Transverse colon (tissue), 4 donors: ENCODE results near the gene ZNF571. TPM values are rescaled to one million over a fixed set of nuclear protein-coding genes. Genes with fewer than 3 reads are reported as not detected.

Source experiments
- DNase-seq: peaks from one replicate; pipeline ENCODE4 v3.0.0-alpha.2; 2019
- H3K27ac ChIP-seq, 4 donors: fragments of 200-600 bp; sonication (generic); 2 replicates each; pipeline ENCODE4 v1.5.1; 2016 to 2018; ENCODE audit warnings: inconsistent platforms in 4 of 4
- H3K27me3 ChIP-seq: fragments of 200-600 bp; sonication (generic); 2 replicates; pipeline ENCODE4 v1.5.1; 2017; ENCODE audit warnings: inconsistent platforms
- H3K36me3 ChIP-seq, 4 donors: fragments of 200-600 bp; sonication (generic); 2 replicates each; pipeline ENCODE4 v1.5.1; 2017 to 2019; ENCODE audit warnings: inconsistent platforms in 4 of 4
- H3K4me1 ChIP-seq, 4 donors: fragments of 200-600 bp; sonication (generic); 2 replicates each; pipeline ENCODE4 v1.5.1; 2017 to 2020; ENCODE audit warnings: inconsistent platforms in 4 of 4
- H3K4me3 ChIP-seq, 4 donors: fragments of 200-600 bp; sonication (generic); 1 replicate in 1 of 4; 2 replicates in 3 of 4; pipeline versions ENCODE4 v1.5.1 to v1.6.1; 2017 to 2019; ENCODE audit warnings: inconsistent platforms in 4 of 4
- H3K9me3 ChIP-seq, 2 donors: fragments of 200-600 bp; sonication (generic); 2 replicates each; pipeline ENCODE4 v1.5.1; 2017 to 2019; ENCODE audit warnings: inconsistent platforms in 2 of 2
- CTCF ChIP-seq, 5 experiments: fragments of 200-600 bp in 3 of 5; fragments of 450-650 bp in 2 of 5; sonication (generic) in 3 of 5; IDR thresholded peaks; 1 replicate in 2 of 5; 2 replicates in 3 of 5; pipeline ENCODE4 v1.5.1; 2016 to 2017; ENCODE audit warnings: antibody characterized with exemption in 5 of 5, inconsistent platforms in 3 of 5, mild to moderate bottlenecking in 2 of 5, moderate library complexity in 1 of 5
- EP300 ChIP-seq: sonication (generic); formaldehyde crosslinking; IDR thresholded peaks from one replicate; pipeline ENCODE4 v1.6.1; 2017; ENCODE audit warnings: antibody characterized with exemption, low read depth
- POLR2A ChIP-seq: fragments of 450-650 bp; IDR thresholded peaks from one replicate; pipeline ENCODE4 v1.6.1; 2016; ENCODE audit warnings: antibody characterized with exemption, mild to moderate bottlenecking, moderate library complexity
- POLR2AphosphoS5 ChIP-seq, 3 donors: sonication (generic); formaldehyde crosslinking; IDR thresholded peaks; one replicate each; pipeline ENCODE4 v1.6.1; 2016; ENCODE audit warnings: antibody characterized with exemption in 3 of 3
- WGBS, 2 donors: methylation state at CpG; one replicate each; pipeline ENCODE4 v1.1.5; 2018; ENCODE audit warnings: low coverage in 1 of 2; 5-methylcytosine and 5-hydroxymethylcytosine counted together
- in situ Hi-C, 4 donors: fragments of 200-750 bp; cut with MboI; loops; one replicate each; pipeline versions ENCODE4 v1.15.0 to v1.15.1; 2017; ENCODE audit warnings: low sequenced_read_pairs in 3 of 4, low pct_ligation_motif_present in 1 of 4, low pct_unique_long_range_greater_than_20kb in 1 of 4
- intact Hi-C: fragments of 100-400 bp; cut with DNase I; formaldehyde crosslinking; loops from one replicate; pipeline ENCODE4 v1.15.1; 2023; ENCODE audit warnings: low total_unique reads
- total RNA-seq, 4 donors: library from RNA; depleted of rRNA; stranded (reverse); fragments of >200 nt; gene quantifications; one replicate each; pipeline ENCODE4 v1.1.0, GENCODE V29; 2016

ZNF571 gene
- 1 to 10 TPM in 3 of 4 donors, not detected in 1; 1.1 to 4.8 (median 3.1) TPM for total RNA-seq

DNA sequence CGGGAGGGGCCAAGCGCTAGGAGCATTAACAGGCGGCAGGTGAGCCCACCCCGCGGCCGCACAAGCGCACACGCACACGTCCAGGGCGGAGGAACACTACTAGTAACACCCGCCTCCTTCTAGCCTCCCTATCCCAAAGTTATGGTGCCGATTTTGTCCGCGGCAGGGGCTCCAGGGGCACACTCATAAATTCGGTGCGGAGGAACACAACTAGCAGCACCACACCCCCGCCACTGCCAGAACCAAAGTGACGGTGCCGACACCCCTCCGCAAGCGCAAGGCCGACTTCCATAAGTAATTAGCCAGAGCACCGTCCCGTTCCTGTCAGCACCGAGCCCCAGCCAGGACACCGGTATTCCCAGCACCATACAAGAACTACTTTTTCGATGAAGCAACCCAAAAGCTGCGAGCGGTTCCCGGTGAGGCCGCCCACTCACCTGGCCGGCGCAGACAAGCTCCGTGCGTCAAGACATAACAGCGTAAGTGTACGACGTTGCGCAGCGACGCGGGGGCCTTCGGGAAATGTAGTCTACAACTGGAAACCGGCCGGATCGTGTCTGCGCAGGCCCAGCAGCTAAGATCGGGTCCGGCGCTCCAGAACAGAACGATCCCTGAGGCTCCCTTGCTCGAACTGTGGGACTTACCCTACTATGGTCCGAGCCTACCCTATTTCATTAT is at the start of gene ZNF571, which contains the start of gene ZNF540:
ZNF571 (minus strand) TSS at position 489 of the 678 bp plus-strand sequence. CDS start 8,116 bp downstream, outside the sequence.
ZNF540 (plus strand) TSS at position 573 of the 678 bp plus-strand sequence. CDS start 3,572 bp downstream, outside the sequence.
- WGBS, 2 donors = 2% methylated on average over 50 of the region's 53 CpGs; no CpG with 5 or more reads in 1 of the 2 donors
- Histone ChIP-seq H3K27ac (peak within 1 kb of the TSS; percentile 83 to 91 (median 88)), H3K9me3 (peaks cover 10 to 17% of the 10 kb centered on the region in 2 donors), H3K4me1 (peaks cover 5 to 20% (median 12%) of the 10 kb centered on the region in 4 donors), H3K4me3 (peak within 1 kb of the TSS; percentile 47 to 80 (median 64)), H3K36me3 (peaks cover 0 to 6% (median 0%) of the 10 kb centered on the region in 4 donors), H3K27me3 (no peaks in the 10 kb centered on the region)
- in situ Hi-C loops (no loop called here), intact Hi-C loops (no loop called here)
- peak; percentile 95 for DNase-seq
- TF ChIP-seq POLR2AphosphoS5 (IDR thresholded peaks at IDR 0.05) = peak; percentile 77 to 88 (median 79)
- peak; percentile 58 for TF ChIP-seq POLR2A
- TF ChIP-seq CTCF (IDR thresholded peaks at IDR 0.05) = no peak

GRCh38 chr19:37635076-37636056 is 40.8 kb upstream of the ZNF571 start:
- Histone ChIP-seq H3K9me3 (peaks cover 83 to 85% of the 10 kb centered on the region in 2 donors), H3K27me3 (no peaks in the 10 kb centered on the region), H3K4me3 (no peak overlapping the region), H3K27ac (no peak overlapping the region), H3K4me1 (no peaks in the 10 kb centered on the region), H3K36me3 (peaks cover 2 to 63% (median 33%) of the 10 kb centered on the region in 4 donors)
- in situ Hi-C loops = no loop called here
- no peak for DNase-seq
- 96 to 97% methylated on average over 9 to 11 of the region's 11 CpGs for WGBS, 2 donors
- TF ChIP-seq POLR2A (no peak), POLR2AphosphoS5 (IDR thresholded peaks at IDR 0.05) (no peak), EP300 (no peak), CTCF (IDR thresholded peaks at IDR 0.05) (no peak)
- intact Hi-C loops = no loop called here

DNA sequence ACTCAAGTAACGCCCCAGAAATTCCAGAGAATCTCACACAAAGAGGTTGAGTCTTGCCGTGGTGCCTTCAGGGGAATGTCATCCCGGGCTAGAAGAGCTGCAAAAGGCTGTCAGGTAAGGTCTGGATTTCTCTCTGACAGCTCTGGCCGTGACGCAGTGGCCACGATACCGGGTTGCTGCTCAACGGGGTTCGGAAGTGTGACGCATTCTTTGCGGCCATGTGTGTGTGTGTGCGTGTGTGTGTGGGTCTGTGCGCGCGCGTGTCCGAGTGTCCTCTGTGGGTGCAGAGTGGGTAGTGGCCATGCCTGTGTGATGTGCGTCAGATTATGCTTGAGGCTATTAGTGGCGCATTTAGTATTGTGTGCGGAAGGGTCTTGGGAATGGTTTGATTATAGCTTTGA is 390 bp upstream of the ZNF571 start:
- intact Hi-C loops = no loop called here
- 0% methylated on average over 20 of the region's 20 CpGs; no CpG with 5 or more reads in 1 of the 2 donors for WGBS, 2 donors
- peaks cover 10 to 17% of the 10 kb centered on the region in 2 donors for H3K9me3 ChIP-seq
- H3K36me3 ChIP-seq = peaks cover 0 to 12% (median 0%) of the 10 kb centered on the region in 4 donors
- H3K4me1 ChIP-seq = peaks cover 5 to 20% (median 12%) of the 10 kb centered on the region in 4 donors
- in situ Hi-C loops = no loop called here
- peak overlapping the region; percentile 47 to 80 (median 64) for H3K4me3 ChIP-seq
- no peak for TF ChIP-seq POLR2AphosphoS5 (IDR thresholded peaks at IDR 0.05)
- no peak for TF ChIP-seq EP300
- TF ChIP-seq POLR2A = no peak
- no peak for TF ChIP-seq CTCF (IDR thresholded peaks at IDR 0.05)
- peak; percentile 66 for DNase-seq
- H3K27ac ChIP-seq = peak overlapping the region; percentile 83 to 91 (median 88)
- no peaks in the 10 kb centered on the region for H3K27me3 ChIP-seq

GRCh38 chr19:37593996-37594303 is 642 bp downstream of the ZNF571 start:
- TF ChIP-seq POLR2AphosphoS5 (IDR thresholded peaks at IDR 0.05) (no peak), POLR2A (no peak), EP300 (no peak), CTCF (IDR thresholded peaks at IDR 0.05) (no peak)
- intact Hi-C loops (no loop called here), in situ Hi-C loops (no loop called here)
- Histone ChIP-seq H3K27ac (peak overlapping the region; percentile 83 to 91 (median 88)), H3K36me3 (peaks cover 0 to 6% (median 0%) of the 10 kb centered on the region in 4 donors), H3K9me3 (peaks cover 10 to 17% of the 10 kb centered on the region in 2 donors), H3K4me3 (peak overlapping the region; percentile 47 to 80 (median 64)), H3K27me3 (no peaks in the 10 kb centered on the region), H3K4me1 (peaks cover 5 to 20% (median 12%) of the 10 kb centered on the region in 4 donors)
- DNase-seq = no peak
- WGBS, 2 donors = 4% methylated on average over 4 to 9 of the region's 9 CpGs
